Measurements from ENCODE around the gene SLC25A14.
"Not testable (repeated sequence)": the region's sequence is repeated elsewhere in the genome, so short reads cannot be mapped to it uniquely, and the experiment has no call there.

SLC25A14 gene

DNA sequence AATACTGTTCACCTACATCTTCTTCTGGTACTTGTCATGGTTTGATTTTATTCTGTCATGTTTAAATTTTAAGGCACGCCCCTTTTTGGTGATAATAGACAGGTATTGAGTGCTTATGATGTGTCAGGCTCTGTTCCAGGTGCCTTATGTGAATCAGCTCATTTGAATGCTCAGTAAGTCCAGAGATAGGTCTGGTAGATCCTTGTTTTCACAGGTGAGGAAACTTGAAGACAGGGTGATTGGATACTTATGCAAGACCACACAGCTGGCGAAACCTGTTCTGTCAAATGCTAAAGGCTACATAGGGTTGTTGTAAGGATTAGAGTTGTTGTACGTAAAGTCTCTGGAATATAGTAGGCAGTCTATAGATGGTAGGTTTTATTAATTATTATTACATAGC is 9.6 kb upstream of the SLC25A14 start:
- Histone ChIP-seq H3K27me3 (replicated peaks) (no peaks in the 10 kb centered on the region), H3K4me3 (ENCODE audit: low read depth, low read length) (no peak overlapping the region), H3K36me3 (replicated peaks) (no peaks in the 10 kb centered on the region), H3K27ac (no peak overlapping the region)
- no peak for DNase-seq
- no peak for TF ChIP-seq CTCF (IDR thresholded peaks at IDR 0.05; ENCODE audit: low read depth, low read length, missing control alignments)
- in situ Hi-C loops (cut with HindIII; ENCODE audit: low pct_ligation_motif_present, low sequenced_read_pairs) = no loop called here

DNA sequence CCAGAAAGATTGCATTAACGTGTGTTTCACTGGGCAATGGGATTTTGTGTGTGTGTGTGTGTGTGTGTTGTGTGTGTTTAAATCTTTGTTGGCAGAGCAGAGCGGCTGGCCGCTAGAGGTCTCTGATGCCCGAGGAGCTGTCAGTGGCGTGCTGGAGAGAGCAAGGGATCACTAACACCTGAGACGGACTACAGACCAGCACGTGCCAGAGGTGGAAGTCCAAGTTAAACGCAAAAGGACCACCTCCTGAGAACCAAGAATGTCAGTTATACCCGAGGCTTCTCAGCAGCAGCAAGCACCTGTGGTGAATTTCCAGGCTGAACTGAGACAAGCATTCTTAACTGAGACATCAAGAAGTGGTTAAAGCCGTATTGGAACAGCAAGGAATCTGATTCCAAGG is 9.0 kb upstream of the SLC25A14 start:
- no peaks in the 10 kb centered on the region for H3K27me3 ChIP-seq (replicated peaks)
- H3K36me3 ChIP-seq (replicated peaks) = no peaks in the 10 kb centered on the region
- H3K27ac ChIP-seq = no peak overlapping the region
- in situ Hi-C loops (cut with HindIII; ENCODE audit: low pct_ligation_motif_present, low sequenced_read_pairs) = no loop called here
- no peak overlapping the region for H3K4me3 ChIP-seq (ENCODE audit: low read depth, low read length)
- TF ChIP-seq CTCF (IDR thresholded peaks at IDR 0.05; ENCODE audit: low read depth, low read length, missing control alignments) = peak; percentile 76
- DNase-seq = peak; percentile 55

- TF ChIP-seq CTCF (IDR thresholded peaks at IDR 0.05; ENCODE audit: low read depth, low read length, missing control alignments) = no peak
Observed at GRCh38 chrX:130336531-130336930, 3.2 kb upstream of the SLC25A14 start.

DNA sequence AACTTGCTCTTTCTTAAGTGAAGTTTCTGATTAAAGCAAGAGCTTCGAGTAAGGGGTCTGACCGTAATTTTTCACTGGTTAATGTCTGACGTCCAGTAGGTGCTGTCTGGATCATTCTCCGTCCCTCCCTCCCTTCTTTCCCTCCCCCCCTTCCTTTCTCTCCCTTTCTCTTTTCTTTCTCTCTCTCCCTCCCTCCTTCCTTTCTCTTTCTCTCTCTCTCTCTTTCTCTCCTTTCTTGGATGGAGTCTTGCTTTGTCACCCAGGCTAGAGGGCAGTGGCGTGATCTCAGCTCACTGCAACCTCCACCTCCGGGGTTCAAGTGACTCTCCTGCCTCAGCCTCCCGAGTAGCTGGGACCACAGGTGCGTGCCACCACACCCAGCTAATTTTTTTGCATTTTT is 850 bp upstream of the SLC25A14 start:
- H3K27me3 ChIP-seq (replicated peaks); H3K36me3 ChIP-seq (replicated peaks); H3K4me3 ChIP-seq (ENCODE audit: low read depth, low read length); H3K27ac ChIP-seq; DNase-seq; in situ Hi-C loops (cut with HindIII; ENCODE audit: low pct_ligation_motif_present, low sequenced_read_pairs): not testable (repeated sequence)

More at GRCh38 chrX:130336531-130336930, 3.2 kb upstream of the SLC25A14 start:
- Histone ChIP-seq H3K27ac (no peak overlapping the region), H3K36me3 (replicated peaks) (no peaks in the 10 kb centered on the region), H3K27me3 (replicated peaks) (no peaks in the 10 kb centered on the region), H3K4me3 (ENCODE audit: low read depth, low read length) (no peak overlapping the region)
- no peak for DNase-seq
- in situ Hi-C loops (cut with HindIII; ENCODE audit: low pct_ligation_motif_present, low sequenced_read_pairs) = no loop called here

DNA sequence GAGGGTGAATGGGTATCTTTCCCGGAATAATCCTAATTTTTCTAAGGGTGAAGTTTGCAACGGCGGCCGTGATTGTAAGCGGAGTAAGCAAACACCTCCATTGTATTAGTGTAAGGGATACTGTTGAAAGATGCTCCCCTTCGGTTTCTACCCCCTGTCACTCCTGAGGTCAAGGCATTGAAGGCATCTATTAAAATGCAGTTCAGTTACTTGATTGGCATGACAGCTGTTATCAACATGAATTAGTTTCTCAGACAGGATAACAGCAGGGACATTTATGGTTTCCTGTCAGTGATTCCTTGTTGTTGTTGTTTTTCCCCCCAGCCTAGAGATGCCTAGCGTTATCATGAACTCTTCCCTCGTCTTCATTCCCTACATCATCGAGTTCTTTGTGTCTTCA is 552 bp downstream of the SLC25A14 start:
- peak overlapping the region; percentile 79 for H3K4me3 ChIP-seq (ENCODE audit: low read depth, low read length)
- in situ Hi-C loops (cut with HindIII; ENCODE audit: low pct_ligation_motif_present, low sequenced_read_pairs) = no loop called here
- peak overlapping the region; percentile 13 for H3K27ac ChIP-seq
- TF ChIP-seq CTCF (IDR thresholded peaks at IDR 0.05; ENCODE audit: low read depth, low read length, missing control alignments) = no peak
- no peaks in the 10 kb centered on the region for H3K27me3 ChIP-seq (replicated peaks)
- H3K36me3 ChIP-seq (replicated peaks) = no peaks in the 10 kb centered on the region
- no peak for DNase-seq

GRCh38 chrX:130343411-130343810 is 3.7 kb downstream of the SLC25A14 start:
- Histone ChIP-seq H3K36me3 (replicated peaks) (no peaks in the 10 kb centered on the region), H3K27me3 (replicated peaks) (no peaks in the 10 kb centered on the region), H3K27ac (no peak overlapping the region), H3K4me3 (ENCODE audit: low read depth, low read length) (no peak overlapping the region)
- TF ChIP-seq CTCF (IDR thresholded peaks at IDR 0.05; ENCODE audit: low read depth, low read length, missing control alignments) = no peak
- peak; percentile 7 for DNase-seq
- in situ Hi-C loops (cut with HindIII; ENCODE audit: low pct_ligation_motif_present, low sequenced_read_pairs) = no loop called here
